ENCODE data around the gene SCARB1. TPM values are rescaled to one million over a fixed set of nuclear protein-coding genes. Genes with fewer than 3 reads are reported as not detected.

SCARB1 gene
- polyA plus RNA-seq, 10 donors = 16.5 to 30.6 (median 20.7) TPM

DNA sequence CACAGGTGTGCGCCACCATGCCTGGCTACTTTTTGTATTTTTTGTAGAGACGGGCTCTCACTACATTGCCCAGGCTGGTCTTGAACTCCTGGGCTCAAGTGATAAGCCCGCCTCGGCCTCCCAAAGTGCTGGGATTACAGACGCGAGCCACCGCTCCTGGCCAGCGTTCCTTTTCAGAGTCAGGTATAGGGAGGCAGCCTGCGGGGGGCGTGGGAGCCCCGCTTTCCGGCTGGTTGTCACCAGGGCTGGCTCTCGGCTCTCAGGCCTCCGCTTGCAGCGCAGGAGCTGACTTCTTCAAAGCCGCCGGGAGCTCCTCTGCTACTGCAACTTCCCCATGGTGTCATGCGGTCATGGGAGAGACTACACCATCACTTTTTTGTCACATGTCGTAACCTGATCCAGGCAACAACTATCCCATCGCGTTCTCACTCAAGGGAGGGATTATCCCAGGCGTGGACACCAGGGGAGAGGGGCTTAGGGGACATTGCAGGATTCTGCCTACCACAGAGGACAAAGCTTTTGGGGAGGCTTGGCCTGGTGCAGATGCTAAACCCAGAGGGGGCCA, 129.4 kb downstream of the SCARB1 start:
- DNase-seq = no peak

DNA sequence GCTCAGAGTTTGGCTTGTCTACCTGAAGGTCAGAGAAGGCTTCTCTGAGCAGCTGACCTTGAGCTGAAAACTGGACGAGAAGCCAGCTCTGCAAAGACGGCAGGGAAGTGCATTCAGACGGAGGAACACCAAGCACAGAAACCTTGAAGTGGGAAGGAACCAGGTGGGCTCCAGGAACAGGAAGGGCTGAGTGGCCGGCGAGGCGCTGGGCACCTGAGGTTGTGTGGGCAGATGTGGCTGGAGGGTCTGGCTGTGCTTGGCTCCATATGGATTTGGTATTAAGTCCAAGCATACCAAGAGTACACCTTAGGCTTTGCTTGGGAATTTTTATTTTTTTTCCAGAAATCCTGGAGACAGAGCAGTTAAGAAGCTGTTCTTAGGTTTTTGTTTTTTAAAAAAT, 130.6 kb downstream of the SCARB1 start:
- no peak for DNase-seq

DNA sequence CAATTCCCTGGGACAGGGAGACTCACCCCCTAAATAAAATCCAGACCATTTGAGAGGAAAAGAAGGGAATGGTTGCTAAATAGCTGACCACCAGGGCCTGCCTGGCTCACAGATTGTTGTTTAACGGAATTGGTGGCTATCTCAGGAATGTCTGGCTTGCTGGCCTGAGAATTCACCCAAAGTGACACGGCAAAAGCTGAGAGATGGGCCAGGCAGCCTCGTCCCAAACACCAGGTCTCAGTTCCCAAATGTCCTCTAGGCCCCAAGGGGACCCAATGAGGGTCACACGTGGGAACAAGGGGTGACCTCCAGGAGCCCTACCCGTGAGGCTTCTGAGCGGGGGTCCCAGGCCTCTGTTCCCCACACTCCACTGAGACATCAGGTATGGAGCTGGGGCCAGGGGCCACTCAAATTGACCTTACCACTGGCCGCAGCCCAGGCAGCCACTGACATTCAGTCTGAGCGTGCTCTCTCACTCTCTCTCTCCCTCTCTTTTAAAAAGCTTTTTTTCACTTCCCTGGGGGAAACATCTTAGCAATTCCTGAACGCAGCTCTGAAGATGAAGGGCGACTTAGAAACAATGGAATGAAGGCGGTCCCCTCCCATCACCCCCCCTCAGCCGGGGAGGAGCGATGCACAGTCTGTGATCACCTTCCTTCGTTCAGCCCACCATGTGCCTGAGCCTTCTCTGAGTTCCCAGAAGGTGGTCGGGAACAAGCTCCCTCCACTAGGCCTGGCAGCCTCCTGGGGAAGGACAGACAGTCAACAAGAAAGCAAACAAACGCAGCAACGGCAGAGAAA, 131.2 kb downstream of the SCARB1 start:
- DNase-seq = peak in 1 of 3 donors; percentile 36

DNA sequence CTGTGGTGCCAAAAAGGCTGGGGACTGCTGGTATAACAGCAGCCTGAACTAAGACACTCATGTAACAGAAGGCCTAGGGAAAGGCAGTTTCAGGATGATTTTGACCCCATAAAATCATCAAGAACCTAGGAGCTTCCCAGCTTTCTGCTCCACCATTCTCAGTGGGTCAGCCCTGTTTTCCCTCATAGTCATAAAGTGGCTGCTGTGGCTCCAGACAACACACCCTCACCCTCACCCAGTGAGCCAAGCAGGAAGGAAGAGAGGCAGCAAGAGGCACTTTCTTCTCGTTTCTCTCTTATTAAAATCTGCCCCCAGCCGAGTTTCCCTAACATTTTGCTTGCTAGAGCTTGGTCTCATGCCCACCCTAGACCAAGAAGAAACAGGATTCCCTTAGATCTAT, 131.8 kb downstream of the SCARB1 start:
- no peak for DNase-seq

DNA sequence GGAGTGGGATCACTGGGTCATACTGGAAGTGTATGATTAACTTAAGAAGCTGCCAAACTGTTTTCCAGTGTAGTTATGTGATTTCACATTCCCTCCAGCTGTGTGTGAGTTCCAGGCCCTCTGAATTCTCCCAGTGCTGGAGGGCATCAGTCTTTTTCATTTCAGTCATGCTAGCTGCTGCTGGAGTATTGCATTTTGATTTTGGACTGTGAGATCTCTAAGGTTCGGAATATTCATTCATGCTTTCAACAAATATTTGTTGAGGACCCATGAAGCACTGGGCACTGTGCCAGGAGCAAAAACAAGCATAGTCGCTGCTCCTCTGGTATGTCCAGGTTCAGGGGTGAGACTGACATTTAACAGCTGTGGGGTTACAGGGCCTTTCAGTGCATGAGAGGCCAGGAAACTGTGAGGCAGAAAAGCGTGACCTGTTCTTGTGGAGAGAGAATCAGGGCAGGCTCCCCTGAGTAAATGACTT, 133.2 kb downstream of the SCARB1 start:
- peak in 1 of 3 donors; percentile 53 for DNase-seq

DNA sequence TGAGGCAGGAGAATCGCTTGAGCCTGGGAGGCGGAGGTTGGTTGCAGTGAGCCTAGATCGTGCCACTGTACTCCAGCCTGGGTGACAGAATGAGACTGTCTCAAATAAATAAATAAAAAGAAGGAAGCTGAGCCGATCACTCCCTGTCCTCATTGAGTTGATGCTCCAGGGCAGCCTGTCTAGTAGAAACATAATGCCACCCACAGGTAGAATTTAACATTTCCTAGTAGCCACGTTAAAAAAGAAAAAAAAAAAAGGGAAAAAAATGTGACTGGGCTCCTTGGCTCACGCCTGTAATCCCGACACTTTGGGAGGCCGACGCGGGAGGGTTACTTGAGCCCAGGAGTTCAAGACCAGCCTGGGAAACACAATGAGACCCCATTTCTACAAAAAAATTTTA, 135.7 kb downstream of the SCARB1 start:
- no peak for DNase-seq

DNA sequence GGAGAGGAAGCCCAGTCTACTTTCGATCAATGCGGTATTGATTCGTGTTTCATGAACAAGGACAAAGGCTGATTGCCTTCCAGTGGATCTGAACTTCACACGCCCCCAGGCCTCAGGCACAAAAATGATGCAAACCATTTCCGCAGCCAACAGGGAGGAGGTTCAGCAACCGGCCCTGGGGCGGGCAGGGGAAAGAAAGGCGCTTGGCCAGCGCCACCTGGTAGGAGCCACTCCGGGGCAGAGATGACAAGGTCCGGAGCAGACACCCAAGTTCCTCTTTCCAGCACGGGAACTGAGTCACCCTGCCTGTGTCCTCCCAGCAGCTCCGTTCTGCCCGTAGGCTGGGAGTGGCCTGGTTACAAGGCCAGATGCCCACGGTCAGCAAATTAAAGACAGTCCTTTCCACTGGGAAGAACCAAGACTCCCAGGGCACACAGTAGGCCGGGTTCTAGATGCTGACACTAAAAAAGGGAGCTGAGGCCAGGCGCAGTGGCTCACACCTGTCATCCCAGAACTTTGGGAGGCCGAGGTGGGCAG, 136.3 kb downstream of the SCARB1 start:
- DNase-seq = peak in 2 of 3 donors; percentile 47 to 67

Other genes starting within 250 kb of the SCARB1 start
- gene UBC, start 50.8 kb upstream of the SCARB1 start, polyA plus RNA-seq (ENCODE audit: insufficient read length in 10 of 10) = 100 to 1,000 TPM; 759 to 967 (median 819) TPM
- gene DHX37, start 125.3 kb upstream of the SCARB1 start, polyA plus RNA-seq (ENCODE audit: insufficient read length in 10 of 10) = 10 to 100 TPM in 1 of 10 donors, 1 to 10 TPM in 9; 7.3 to 10.7 (median 9.1) TPM
- 1 to 10 TPM; 2.2 to 5.7 (median 3.3) TPM for gene BRI3BP, start 129.8 kb upstream of the SCARB1 start, polyA plus RNA-seq (ENCODE audit: insufficient read length in 10 of 10)
- 10 to 100 TPM; 17.5 to 37.5 (median 28.5) TPM for gene AACS, start 201.6 kb upstream of the SCARB1 start, polyA plus RNA-seq (ENCODE audit: insufficient read length in 10 of 10)

All from muscle of back (tissue), 11 donors.